ENCODE results near the gene MATN4. TPM values are rescaled to one million over a fixed set of nuclear protein-coding genes. Genes with fewer than 3 reads are reported as not detected.

Gene MATN4
- total RNA-seq, 1 donor from 2014 or later = not detected

- no peak for DNase-seq (ENCODE audit: low read depth)
These were observed 8.3 kb upstream of the MATN4 start for GRCh38 chr20:45316150-45317080.

DNA sequence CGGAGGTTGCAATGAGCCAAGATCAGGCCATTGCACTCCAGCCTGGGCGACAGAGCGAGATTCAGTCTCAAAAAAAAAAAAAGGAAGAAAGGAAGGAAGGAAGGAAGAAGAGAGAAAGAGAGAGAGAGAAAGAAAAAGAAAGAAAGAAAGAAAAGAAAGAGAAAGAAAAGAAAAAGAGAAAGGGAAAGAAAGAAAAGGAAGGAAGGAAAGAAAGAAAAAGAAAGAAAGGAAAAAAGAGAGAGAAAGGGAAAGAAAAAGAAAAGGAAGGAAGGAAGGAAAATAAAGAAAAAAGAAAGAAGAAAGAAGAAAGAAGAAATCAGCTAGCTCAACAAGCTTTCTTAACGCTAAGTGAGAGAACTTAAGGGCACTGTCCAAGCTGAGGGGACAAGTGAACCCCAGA lies 7.6 kb upstream of the MATN4 start:
- DNase-seq (ENCODE audit: low read depth) = no peak

GRCh38 chr20:45313943-45314342 lies 5.8 kb upstream of the MATN4 start:
- no peak for DNase-seq (ENCODE audit: low read depth)

GRCh38 chr20:45313065-45313695 lies 5.1 kb upstream of the MATN4 start:
- no peak for DNase-seq (ENCODE audit: low read depth)

GRCh38 chr20:45312241-45312640 lies 4.1 kb upstream of the MATN4 start:
- DNase-seq (ENCODE audit: low read depth) = no peak

DNA sequence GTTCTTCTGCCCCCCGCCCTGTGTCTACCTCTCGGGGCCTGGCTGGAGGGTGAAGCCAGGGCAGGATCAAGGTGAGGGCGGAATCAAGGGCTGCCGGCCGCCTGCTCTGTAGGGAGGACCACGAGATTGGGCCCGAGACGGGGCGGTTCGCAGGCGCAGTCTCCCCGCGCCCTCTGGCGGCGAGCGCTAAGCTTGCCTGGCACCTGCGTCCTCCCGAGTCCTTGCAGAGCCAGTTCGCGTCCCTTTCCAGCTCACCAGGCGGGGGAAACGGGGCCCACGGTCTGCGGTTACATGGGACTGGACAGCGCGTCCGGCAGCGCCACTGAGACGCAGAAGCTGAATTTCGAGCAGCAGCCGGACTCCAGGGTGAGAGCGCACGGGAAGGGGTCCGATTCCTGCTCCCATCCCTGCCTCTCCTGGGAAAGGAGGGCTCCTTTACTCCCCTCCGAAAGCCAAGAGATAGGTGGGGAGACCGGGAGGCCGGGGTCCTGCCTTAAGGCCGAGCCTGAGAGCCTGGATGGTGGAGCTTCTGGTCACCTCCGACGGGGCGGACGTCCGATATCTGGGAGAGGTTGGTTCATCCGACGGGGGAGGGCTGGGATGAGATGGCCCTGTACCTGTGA lies 3.6 kb upstream of the MATN4 start:
- DNase-seq (ENCODE audit: low read depth) = peak; percentile 30

- no peak for DNase-seq (ENCODE audit: low read depth)
These were observed 976 bp upstream of the MATN4 start for GRCh38 chr20:45309075-45309474.

- DNase-seq (ENCODE audit: low read depth) = no peak
These were observed 941 bp downstream of the MATN4 start for GRCh38 chr20:45307076-45307640.

- no peak for DNase-seq (ENCODE audit: low read depth)
These were observed 1.6 kb downstream of the MATN4 start, which contains the start of gene RBPJL for GRCh38 chr20:45306431-45306982. TSS of gene RBPJL (plus strand) at chr20:45306840. CDS start at chr20:45306923, 83 bp downstream.

DNA sequence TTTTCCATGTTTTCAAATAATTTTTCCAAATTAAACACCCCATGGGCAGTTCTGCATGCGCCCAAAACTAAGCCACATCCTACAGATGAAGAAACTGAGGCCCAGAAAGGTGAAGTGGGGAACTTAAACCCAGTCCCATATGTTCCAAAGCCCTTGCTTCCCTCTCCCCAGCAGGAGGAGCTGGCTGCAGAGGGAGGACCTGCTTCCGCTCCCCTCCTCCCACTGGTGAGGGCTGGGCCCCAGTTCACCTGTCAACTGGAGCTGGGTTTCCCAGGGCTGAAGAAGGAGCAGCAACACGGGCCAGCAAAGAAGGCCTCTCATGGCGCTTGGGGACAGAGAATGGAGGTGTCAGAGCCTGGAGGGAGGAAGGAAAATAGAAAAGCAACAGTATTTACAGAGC lies 2.8 kb downstream of the MATN4 start:
- no peak for DNase-seq (ENCODE audit: low read depth)

DNA sequence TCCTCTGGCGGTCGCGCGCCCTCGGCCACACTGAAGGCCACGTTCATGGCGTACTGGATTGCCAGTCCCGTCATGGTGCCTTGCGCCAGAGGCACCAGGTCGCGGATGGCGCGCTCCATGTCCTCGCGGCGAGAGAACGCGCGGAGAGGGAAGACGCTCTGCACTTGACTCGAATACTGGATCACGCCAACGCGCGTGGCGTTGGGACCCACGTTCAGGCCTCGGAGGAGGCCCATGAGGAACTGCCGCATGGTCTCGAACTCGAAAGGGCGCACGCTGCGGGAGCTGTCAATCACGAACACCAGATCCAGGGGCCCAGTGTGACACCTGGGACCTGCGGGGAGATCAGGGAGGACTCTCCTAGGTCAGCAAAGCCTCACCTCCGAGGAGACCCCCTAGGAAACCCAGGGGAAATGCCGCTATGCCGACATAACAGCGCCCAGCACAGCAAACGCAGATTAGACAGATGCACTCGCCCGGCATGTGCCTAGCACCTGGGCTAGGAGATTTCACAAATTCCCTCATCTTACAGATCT lies 3.6 kb downstream of the MATN4 start:
- DNase-seq (ENCODE audit: low read depth) = no peak

DNA sequence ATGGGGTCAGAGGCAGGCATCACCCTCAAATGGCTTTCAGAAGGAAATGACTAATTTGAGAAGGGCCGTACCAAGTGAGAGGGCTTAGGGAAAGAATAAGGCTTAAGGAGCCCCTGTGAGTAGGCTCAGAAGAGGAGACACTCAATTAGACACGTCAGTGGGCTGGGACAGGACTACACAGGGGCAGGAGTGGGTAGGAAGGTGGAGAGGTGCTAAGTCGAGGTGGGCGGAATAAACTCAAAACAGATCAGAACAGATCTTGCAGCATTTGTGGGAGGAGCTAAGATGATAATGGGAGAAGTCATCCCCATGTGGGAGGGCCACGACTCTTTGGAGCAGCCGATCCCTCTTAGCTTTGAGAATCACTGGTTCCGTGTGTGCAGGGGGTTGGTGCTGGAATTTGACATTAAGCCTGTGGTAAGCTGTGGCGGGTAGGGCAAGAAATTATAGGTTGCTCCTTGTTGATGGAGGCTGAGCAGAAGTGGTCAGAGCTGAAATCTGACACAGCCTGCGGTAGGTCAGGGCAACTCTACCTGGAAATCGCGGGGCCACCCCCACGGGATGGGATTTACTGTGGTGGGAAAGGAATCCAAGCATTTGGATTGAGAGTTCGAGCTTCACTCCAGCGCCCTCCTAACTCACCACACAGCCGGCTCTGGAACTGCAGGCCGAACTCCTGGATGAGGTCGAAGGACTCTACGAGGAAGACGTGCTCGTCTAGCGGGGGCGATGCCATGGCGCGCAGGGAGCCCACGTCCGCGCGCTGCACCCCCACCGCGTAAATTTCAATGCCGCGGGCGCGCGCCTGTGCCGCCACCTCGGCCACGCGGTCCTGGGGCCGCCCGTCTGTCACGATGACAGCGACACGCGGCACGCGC lies 4.3 kb downstream of the MATN4 start:
- DNase-seq (ENCODE audit: low read depth) = no peak

DNA sequence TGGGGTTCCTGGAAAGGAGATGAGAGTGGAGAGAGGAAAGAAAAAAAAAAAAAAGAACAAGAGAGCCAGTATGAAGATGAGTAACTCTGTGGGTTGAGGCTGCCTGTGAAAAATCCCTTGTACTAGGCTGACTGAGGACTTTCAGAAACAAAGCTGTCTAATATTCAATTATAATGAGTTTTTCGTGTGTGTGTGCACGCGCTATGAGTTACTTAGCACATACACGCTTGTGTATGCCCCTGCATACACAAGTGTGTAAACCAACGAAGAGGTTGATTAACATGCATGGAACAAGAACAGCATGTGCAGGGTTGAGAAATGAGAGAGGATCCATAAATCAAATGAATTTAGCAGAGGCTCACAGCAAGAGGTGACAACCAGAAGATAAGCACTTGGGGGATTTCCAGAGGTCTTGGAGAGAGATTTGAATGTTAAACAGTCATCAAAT lies 6.3 kb downstream of the MATN4 start:
- DNase-seq (ENCODE audit: low read depth) = no peak

DNA sequence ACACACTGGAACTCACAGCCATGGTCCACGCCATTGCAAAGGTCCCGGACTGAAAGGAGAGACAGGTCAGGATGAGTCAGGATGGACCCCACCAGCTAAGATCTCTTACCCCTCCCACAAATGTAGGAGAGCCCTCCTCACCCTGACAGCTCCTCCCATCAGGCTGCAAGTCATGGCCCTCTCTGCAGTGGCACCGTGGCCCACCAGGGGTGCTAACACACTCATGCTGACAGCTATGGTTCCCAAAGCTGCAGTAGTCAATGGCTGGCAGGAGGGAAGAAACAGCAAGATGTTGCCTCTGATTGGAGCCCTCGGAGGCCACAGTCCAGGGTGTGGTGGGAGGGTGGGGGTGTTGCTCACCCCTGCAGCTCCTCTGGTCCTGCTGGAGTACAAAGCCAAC lies 7.1 kb downstream of the MATN4 start:
- DNase-seq (ENCODE audit: low read depth) = no peak

DNA sequence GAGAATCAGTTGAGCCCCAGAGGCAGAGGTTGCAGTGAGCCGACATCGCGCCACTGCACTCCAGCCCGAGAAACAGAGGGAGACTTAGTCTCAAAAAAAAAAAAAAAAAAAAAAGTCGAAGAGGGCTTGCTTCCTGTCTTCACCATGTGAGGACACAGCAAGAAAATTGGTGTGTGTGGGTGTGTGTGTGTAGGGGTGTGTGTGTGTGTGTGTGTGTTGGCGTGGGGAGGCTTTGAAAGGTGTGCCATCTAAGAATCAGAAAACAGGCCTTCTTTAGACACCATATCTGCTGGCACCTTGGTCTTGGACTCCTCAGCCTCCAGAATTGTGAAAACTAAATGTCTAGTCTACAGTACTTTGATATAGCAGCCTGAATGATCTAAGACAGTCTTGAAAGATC lies 8.3 kb downstream of the MATN4 start:
- no peak for DNase-seq (ENCODE audit: low read depth)

DNA sequence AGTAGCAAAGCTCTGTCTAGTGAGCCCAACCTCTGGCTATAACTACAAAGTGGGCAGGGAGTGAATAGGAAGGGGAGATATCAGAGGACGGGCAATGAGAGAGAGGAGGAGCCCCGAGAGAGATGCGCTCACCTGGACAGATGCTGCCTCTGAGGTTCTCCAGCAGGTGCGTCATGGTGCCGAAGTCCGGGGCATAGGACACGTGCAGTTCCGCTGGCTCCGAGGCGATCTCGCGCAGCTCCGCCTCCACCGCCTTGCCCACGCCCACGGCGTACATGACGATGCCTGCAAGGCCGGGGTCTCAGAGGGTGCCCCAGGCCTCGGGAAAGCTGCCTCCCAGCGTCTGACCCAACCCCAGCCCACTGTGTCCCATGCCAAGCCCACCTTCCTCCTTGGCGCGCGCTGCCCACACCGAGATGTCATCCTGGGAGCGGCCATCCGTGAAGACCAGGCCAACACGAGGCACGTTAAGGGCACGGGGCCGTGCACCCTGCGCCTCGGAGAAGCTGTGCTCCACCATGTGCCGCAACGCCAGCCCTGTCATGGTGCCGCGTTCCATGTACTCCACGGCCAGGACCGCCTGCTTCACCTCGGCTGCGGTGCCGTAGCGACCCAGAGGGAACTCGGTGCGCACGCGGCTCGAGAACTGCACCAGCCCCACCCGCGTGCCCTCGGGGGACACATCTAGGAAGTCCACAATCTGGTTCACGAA lies 10.2 kb downstream of the MATN4 start:
- no peak for DNase-seq (ENCODE audit: low read depth)

GRCh38 chr20:45294659-45295058 lies 13.4 kb downstream of the MATN4 start:
- DNase-seq (ENCODE audit: low read depth) = no peak

GRCh38 chr20:45294003-45294368 lies 14.1 kb downstream of the MATN4 start:
- no peak for DNase-seq (ENCODE audit: low read depth)

All from myocyte (in vitro differentiated cells).